Stimulated activated CD8-positive, alpha-beta memory T cell treated with anti-CD3 and anti-CD28 coated beads, Interleukin-2, amount 100 ng/mL, for 1 hour (primary cell): ENCODE results near the gene SEC14L1.

ENCODE experiments used
- DNase-seq, 2 donors: peaks; one replicate each; pipeline ENCODE4 v3.0.0-alpha.2; 2020; ENCODE audit warnings: low read depth in 2 of 2

Gene SEC14L1

GRCh38 chr17:77264617-77265230, 124.0 kb downstream of the SEC14L1 start:
- no peak for DNase-seq

DNA sequence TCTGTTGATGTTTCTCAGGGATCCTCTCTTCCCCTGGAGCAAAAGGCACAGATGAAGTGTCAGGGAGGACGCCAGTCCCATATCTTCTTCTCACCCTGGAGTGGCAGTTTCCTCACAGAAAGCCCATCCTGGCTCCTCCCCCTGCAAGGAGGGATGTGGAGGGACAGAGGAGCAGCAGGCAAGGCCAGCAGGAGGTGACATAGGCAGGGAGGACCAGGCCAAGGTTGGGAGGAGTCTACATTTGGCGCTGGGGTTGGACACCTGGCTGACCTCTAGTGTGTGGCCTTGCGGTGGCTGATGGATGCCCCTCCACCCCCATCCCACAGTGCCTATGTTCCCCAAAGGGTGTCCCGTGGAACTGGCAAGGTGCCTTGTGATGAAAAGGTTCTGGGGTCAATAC, 125.4 kb downstream of the SEC14L1 start:
- DNase-seq = no peak
